HG03442 (cell line): ENCODE data around the gene HLA-DPB1.

Source experiments
- ATAC-seq: cut with Tn5 transposase; IDR thresholded peaks from one replicate; pipeline ENCODE4 v1.9.1; 2021; ENCODE audit warnings: mild to moderate bottlenecking, moderate library complexity; ENCODE audit not compliant: unreplicated experiment

Gene HLA-DPB1

DNA sequence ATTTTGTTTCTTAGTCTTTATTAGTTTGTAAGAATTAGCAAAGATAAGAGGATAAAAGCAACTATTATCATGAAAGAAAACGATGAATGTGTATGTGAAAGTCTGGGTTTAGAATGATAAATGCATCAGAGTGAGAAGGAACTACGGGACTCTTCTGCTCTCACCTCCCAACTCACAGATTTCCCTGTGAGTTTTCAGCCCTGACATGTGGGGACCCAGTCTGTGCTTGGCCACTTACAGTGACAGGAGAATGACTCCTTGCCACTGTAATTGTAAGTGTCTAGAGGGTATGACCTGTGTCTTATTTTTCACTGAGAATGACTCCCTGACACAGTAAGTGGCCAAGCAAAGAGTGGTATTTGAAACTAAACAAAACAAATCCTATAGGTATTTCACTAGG lies 4.9 kb upstream of the HLA-DPB1 start:
- ATAC-seq, result no peak

DNA sequence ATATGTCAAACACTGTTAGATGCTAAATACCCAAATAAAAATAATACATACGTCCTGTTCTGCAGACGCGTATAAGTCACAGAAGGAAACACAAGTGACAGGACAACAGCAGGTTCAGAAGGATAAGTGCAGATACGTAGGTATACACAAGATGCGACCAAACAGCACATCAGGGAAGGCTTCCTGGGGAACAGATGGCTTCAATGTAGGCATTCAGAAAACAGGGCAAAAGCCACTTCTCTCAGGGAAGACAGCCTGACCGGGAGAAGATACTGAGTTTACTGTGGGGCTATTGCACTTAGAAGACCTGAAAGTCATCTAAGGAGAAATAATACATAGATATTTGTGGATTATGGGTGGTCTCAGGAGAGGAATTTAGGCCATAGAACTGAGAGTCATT lies 4.2 kb upstream of the HLA-DPB1 start:
- ATAC-seq, result no peak

DNA sequence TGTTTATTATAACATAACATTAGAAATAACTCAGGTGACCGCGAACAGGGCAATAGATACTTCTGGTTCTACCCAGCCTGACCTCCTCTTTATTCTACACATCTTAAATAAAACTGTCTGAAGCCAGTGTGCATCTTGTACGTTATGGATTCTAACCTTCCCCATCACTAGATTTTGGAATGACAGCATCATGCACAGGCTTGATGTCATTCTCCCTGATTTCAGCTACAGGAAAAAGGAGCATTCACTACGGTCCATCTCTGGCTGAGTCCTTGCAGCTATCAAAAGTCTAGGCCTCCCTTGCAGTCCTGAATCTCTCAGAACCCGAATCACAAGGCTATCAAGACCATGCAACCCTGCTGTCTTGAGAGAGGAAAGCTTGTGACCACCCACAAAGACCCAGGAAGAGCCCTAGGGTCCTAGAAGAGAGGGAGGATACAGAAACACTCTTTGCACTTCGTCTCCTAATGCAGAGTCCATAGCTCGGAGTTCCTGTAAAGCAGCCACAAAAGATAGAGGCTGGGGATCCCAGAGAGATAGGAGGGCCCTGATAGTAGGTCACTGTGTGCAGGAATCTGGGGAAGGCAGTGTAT lies 3.2 kb upstream of the HLA-DPB1 start:
- no peak for ATAC-seq

DNA sequence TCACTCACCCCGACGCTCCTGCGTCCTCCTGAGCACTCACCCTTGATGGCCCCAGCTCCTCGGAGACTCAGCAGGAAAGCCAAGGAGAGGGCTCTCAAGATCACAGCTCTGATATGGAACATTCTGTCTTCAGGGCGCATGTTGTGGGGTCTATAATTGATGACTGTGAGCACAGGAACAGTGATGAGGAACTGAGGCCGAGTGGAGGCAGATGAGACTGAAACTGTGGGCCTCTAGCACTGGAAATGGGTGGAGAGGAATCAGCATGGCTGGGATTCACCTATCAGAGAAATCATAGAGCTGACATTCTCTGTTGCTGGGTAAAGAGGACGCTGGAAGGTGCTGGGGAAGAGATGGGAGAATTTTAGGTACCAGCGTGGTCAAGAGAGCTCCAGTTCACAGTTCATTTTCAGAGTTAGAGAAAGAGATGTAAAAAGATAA lies 2.3 kb upstream of the HLA-DPB1 start, which contains the start of gene HLA-DPA1:
Gene HLA-DPA1, minus strand, starts transcription at position 219 of the 441 bp plus-strand sequence.
- ATAC-seq, result peak; percentile 67

GRCh38 chr6:33075208-33075567 lies 602 bp upstream of the HLA-DPB1 start:
- no peak for ATAC-seq

DNA sequence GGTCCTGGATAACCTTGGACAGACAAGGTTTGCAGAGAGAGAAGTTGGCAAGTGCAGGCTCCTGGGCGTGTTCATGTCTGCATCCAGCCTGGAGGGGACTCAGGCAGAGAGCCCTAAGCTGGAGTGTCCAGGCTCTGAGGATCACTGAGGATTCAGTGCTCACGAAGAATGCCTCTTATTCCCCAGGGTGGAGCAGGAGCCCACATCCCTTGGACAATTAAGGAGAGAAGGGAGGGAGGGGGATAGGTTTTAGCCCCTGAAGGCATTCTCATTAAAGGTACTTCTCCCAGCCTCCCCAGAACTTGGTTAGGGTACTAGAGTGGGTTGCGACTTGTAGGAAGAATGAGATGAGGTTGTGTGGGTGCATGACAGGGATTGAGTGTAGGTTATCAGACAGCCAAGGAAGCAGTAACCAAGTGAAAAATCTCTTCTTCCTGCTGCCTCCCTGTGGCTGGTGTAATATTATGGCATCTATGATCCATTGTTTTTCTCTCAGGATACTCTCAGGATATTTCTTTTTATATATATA lies 680 bp downstream of the HLA-DPB1 start:
- ATAC-seq, result no peak

DNA sequence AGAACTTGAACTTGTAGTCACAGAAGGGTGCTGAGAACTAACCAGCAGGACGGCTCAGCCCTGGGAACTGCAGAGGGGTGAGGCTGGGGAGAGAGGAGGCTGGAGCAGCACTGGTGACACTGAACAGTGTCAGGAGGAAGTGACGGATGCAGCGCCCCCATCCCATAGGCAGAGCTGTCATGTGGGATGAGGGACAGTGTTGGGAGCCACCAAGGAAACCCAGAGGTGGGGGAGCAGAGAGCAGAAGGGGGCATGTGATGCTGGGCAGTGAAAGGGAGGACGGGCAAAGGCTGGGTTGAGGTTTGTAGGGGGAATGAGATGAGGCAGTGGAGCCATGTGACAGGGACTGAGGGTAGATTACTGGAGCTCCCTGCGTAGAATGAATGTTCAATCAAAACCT lies 2.1 kb downstream of the HLA-DPB1 start:
- no peak for ATAC-seq

DNA sequence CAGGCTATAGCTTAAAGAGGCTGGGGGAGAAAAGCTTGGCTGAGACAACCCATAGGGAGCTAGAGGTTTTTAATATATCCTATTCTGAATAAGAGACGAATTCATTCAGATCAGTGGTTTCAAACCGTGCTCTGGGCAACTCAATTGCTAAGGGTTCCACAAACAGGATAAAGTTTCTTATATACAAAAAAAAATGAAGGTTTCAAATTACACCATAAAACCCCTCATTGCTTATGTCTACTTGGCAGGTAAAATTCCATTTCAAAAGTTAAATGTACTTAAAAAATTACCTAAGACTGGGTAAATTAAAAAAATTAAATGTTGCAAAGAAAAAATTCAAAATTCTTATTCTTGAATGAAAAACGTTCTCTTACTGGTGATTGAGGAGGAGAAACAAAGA lies 2.7 kb downstream of the HLA-DPB1 start:
- no peak for ATAC-seq

DNA sequence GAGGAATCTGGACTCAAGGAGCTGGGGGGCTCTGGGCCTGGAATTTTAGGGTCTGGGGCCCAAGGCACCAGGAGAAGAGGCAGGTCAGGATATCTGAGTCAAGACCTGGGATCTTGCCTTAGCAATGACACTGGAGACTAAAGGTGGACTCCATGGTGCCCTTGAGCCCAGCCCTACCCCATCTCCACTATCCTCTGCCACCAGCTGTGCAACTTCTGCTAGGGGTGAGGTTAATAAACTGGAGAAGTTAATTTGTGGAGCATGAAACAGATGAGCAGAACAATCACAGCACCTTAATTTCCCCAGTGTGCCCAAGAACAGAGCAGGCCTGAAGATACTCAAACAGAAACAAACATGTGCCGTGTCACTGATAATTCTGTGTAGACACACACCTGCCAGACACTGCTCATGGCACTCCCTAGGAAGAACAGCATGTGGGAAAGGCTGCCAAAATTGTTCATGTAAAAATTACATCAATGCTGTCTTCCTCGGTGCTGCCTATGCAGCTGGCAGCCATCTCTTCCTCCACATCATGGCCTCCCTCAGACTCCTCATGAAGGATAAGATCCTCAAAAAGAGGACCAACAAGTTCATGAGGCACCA lies 3.2 kb downstream of the HLA-DPB1 start:
- no peak for ATAC-seq

GRCh38 chr6:33079580-33079979 lies 3.8 kb downstream of the HLA-DPB1 start:
- ATAC-seq, result no peak

GRCh38 chr6:33080127-33081089 lies 4.6 kb downstream of the HLA-DPB1 start:
- ATAC-seq, result peak; percentile 41

DNA sequence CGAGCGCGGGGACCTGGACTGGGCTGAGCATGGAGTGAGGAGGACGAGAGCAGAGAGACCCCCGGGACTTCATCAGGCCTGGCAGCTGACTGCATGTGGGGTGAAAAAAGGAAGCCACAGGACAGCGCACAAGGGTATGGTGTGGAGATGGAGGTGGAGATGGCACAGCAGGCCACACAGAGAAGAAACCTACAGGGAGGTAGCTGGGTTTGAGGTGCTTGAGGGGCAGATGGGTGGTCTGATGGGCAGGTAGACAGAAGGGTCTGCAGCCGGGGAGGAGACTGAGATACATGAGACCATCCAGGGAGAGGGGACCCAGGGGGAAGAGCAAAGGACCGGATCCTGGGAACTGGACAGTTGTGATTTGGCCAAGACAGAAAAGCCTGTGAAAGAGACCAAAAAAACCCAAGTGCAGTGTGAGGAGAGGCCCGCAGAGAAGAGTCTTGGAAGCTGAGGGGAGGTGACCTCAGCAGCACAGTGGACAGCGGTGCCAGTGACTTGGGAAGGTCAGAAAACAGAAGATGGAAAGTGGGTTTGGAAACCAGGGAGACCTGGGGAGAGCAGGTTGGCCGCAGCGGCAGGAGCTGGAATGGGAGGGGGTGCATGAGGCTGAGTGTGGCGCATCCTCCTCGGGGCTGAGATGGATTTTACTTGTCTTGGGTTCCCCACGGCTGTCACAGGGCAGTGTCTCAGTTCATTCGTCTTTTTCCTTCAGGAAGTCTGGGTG lies 5.5 kb downstream of the HLA-DPB1 start:
- no peak for ATAC-seq

DNA sequence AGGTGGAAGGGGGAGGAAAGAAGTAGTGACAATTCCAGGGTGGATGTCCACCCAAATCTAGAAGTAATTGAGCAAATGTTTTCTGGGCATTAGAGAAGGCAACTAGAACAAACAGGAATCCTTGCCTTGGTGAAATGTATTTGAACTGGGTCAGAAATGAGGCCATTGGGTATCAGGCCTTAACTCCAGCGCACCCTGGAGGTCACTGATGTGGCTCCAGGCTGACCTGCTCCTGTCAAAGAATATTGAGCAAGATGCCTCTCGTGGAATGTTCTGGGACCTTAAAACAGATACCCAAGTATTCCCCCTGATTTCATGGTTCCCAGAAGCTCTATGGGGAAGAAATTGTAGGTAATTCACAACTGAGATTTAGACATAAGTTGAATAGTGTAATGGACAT lies 6.9 kb downstream of the HLA-DPB1 start:
- ATAC-seq, result no peak

DNA sequence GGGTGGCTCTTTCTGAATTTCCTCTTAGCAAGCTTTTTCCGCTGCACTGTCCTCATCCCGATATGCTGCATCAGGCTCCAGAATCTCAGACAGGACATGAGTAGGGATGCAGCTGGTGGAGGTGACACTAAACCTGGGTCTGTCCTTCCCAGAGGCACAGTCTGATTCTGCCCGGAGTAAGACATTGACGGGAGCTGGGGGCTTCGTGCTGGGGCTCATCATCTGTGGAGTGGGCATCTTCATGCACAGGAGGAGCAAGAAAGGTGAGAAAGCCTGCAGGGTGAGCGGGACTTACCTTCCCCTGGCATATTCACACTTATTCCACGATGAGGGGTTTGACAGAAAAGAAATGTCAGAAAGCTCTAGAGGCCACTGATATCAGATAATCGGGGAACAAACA lies 9.8 kb downstream of the HLA-DPB1 start:
- no peak for ATAC-seq

- ATAC-seq, result no peak
Observed at GRCh38 chr6:33088258-33088930, 12.6 kb downstream of the HLA-DPB1 start.

DNA sequence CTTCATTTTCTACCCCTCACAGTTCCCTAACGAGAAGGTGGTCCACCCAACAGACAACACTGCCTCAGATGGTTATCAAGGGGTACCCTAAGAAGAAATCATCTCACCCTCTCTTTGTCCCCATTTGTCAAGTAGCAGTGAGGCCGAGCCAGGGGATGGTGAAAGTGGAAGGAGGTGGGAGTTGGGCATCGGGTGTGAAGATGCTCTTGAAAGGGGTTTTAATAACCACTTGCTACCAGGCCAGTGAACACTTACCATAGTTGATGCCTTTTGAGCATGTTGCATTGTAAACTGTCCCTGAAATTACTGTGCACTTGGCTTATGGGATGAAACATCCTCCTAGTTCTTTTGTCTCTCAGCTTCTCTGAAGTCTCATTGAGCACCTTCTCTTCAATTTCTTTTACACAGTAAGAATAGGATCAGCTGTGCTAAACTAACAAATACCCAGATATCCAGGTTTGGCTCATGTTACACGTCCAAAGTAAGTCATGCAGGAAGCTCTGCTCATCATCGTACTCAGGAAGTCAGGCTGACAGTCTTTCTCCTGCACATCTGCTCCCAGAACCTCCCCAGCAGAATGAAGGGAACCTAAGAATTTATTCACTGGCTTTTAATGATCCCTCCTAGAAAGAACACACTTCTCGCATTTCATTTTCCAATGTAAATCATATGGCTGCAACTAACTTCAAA lies 13.3 kb downstream of the HLA-DPB1 start:
- no peak for ATAC-seq

DNA sequence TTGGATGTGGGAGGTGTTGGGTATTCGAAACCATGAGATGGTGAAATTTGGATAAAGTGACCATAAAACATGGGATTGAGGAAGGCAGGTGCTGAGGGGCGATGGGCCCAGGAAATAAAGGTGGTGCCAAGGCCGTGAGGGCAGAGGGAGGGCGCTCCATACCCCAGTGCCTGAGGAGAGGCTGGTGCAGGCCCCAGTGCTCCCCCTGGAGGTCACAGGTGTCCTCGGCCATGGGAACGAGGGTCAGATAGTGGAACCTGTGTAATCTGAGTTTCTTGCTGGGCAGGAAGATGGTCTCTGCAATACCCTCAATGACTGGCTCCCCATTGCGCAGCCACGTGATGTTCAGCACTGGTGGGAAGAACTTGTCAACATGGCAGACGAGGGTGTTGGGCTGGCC lies 16.2 kb downstream of the HLA-DPB1 start:
- ATAC-seq, result no peak

- no peak for ATAC-seq
Observed at GRCh38 chr6:33092385-33092784, 16.6 kb downstream of the HLA-DPB1 start.

DNA sequence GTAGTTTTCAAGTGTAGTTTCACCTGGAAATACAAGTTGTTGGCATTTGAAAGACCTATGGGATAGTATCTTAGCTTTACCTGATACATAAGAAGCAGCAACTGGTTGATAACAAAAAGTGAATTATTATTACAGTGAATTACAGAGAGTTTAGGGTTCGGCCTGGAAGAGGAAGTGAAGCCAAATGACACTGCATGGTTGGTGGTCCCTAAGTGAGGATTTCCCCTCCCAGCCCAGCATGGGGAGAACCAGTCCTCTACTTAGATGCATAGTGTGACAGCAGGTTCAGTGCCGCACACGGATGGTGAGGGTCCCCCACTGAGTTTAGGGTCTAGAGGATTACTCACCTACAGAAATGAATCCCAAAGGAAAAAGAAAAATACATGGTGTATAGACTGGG lies 18.1 kb downstream of the HLA-DPB1 start:
- no peak for ATAC-seq

DNA sequence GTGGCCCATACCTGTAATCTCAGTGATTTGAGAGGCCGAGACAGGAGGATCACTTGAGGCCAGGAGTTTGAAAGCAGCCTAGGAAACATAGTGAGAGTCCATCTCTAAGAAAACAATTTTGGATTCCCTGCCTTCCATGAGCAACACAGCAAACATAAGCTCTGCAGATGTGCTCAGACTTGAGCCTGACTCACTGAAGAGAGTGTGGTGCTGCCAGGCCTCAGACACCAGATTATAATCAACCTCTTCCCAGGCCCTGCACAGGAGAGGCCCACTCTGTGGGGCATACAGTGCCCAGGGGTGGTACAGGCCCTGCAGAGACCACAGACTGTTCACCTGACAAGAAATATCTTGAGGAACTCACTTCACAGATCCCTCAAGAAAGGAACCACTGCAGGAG lies 19.9 kb downstream of the HLA-DPB1 start:
- ATAC-seq, result no peak
